ENCODE data around the gene PPFIBP2.

The PPFIBP2 gene

DNA sequence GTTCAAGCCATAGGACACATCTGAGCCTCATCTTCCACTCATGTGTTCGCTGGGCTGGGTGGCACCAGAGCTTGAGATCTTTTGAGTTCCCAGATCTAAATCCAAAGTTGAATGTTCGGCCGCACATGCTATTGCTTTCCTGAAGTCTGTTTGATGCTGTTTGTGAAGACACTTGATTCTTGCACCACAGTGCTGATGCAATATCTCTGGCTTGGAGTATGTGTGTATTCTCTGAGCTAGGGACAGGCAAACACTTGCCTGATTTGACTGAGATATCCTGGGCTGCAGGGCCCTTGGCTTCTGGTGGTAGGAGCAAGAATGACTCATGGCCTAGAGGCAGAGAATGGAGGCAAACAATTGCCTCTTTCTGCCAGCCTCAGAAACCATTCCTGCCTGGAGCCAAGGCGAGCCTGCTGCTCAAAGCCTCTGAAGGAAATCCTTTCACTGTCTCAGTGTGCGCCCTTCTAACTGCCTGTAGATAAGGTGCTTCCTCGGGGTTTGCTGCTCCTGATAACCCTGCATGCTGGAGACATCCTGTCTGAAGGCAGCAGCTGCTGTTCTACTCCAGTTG, 86.5 kb downstream of the PPFIBP2 start:
- no peak for TF ChIP-seq CTCF (IDR thresholded peaks at IDR 0.05)

DNA sequence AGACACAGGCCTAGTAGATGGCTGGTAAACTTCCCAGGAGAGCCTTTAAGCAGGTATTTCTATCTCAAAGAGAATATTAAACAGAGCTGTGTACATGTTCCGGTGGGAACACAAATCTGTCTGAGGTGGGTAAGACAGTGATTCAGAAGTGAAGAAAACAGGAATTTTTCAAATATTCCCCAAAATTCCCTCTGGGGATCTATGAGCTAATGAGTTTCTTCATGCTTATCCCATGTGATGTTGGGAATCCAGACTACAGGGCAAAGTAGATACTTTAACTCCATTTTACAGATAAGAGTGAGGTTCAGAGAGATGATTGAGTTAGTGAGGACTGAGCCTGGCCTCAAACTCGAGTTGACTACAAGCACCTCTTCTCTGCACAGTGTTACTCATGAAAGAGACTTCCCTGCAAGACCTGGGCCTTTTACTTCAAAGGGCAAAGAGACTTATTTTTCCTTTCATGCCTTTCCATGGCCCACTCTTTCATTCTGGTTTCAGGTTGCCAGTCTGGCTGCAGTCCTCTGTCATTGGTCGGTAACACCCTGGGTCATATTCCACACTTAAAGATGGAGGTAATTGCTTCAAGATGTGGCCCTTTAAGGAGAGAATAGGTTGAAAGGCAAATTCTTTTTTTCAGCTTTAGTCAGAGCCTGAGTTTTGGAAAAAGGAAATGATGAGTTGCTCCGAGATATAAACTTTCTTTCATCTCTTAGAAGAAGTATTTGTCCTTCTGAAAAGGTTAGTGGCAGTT, 89.4 kb downstream of the PPFIBP2 start:
- TF ChIP-seq CTCF (IDR thresholded peaks at IDR 0.05) = no peak

- TF ChIP-seq CTCF (IDR thresholded peaks at IDR 0.05) = no peak
Observed at GRCh38 chr11:7604331-7604955, 90.6 kb downstream of the PPFIBP2 start.

DNA sequence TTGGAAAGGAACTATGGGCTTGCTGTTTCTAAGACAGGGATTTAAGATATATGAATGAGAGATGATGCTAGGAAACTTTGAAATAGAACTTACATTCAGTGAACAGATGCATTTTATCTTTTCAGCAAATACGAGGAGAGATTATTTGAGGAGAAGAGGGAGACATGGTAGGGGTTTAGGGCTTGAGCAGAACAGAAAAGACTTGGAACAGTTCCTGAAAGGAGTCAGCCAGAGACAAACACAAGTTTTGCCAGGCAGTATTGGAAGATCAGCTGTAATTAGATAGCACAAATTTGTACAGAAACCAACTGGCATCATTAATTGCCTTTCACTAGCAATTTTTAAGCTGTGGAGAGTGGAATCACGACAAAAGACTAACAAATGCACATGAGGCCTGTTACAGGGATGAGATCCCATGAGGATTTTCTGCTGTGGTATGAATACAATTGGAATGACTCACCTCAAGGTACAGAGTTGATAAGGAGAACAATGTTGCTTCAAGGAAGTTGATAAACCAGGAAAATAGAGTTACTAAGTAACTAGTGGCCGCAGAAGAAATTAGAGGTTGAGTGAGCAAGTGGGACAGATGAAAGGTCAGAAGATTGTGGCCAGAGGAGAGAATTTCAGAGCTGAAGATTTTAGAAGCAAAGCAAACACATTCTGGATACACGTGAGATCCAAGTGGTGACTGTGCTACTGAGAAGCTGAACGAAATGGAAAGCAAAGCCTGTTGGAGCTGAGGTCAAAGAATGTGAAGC, 91.6 kb downstream of the PPFIBP2 start:
- no peak for TF ChIP-seq CTCF (IDR thresholded peaks at IDR 0.05)

DNA sequence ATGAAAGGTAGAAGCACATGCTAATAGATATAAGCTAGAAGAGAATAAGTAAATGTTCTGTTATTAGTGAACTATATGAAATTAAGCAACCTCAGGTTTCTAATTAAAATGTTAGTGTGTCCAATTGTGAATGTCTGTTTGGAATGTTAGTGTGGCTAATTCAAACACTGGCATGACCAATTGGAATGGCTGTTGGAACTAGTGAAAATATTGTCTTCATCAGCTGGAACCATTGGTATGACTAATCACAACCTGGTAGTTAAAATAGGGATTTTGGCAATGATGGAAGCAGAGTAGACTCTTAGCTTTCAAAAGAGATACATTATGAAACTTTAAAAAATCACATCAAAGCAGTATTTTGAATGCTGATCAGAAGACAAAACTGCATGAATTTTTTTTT, 92.7 kb downstream of the PPFIBP2 start:
- TF ChIP-seq CTCF (IDR thresholded peaks at IDR 0.05) = no peak

DNA sequence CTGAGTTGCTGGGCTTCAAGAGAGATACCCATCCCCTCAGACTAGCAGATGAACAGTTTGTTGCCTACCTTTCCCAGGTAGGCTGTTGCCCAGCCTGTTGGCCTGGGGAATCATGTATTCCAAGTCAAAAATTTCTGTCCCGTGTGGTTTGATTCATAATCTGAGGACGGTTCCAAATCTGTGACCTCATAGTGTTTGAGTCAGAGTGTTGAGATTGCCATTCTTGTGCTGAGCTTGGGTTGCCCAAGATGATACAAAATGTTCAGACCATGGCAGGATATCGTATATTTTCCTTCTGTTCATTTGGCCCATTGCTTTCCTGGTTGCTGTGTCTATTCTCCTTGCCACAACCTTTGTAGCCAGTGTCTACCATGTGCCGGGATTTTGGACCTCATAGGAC, 95.2 kb downstream of the PPFIBP2 start:
- no peak for TF ChIP-seq CTCF (IDR thresholded peaks at IDR 0.05)

- no peak for TF ChIP-seq CTCF (IDR thresholded peaks at IDR 0.05)
Observed at GRCh38 chr11:7609521-7609920, 95.7 kb downstream of the PPFIBP2 start.

All from LNCAP (cell line).